Effector CD8-positive, alpha-beta T cell (primary cell): Measurements from ENCODE around the gene GAK.

Experiments used
- DNase-seq: peaks from one replicate; lab custom pipeline; 2025; lab: John Stamatoyannopoulos, UW

Gene GAK

DNA sequence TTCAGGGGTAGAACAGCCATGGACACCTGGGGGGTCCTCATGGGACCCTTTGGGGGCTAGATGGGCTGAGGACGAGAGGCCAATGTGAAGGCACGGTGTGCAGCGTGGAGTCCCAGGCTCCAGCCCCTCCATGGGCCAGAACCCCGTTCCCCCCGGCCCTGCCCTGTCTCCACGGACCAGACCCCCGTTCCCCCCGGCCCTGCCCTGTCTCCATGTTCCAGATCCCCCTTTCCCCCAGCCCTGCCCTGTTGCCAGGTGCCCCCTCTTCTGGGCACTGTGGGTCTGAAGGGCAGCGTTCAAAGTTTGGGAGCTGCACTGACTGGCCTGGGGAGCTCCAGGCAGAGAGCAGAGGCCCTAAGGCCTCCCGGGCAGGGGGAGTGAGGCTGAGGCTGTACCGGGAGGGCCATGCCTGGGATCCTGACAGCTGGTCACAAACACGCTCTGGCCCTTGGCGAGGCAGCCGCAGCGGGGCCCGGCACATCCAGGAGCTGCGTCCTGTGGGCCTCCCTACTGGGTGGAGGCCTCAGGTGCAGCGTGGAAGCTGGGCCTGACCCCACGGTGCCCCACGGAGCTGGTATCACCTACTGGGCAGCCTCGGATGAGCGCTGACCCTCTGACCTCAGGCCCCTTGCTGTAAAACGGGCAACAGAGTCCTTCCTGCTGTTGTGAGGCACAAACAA, 32.4 kb upstream of the GAK start:
- DNase-seq = no peak

DNA sequence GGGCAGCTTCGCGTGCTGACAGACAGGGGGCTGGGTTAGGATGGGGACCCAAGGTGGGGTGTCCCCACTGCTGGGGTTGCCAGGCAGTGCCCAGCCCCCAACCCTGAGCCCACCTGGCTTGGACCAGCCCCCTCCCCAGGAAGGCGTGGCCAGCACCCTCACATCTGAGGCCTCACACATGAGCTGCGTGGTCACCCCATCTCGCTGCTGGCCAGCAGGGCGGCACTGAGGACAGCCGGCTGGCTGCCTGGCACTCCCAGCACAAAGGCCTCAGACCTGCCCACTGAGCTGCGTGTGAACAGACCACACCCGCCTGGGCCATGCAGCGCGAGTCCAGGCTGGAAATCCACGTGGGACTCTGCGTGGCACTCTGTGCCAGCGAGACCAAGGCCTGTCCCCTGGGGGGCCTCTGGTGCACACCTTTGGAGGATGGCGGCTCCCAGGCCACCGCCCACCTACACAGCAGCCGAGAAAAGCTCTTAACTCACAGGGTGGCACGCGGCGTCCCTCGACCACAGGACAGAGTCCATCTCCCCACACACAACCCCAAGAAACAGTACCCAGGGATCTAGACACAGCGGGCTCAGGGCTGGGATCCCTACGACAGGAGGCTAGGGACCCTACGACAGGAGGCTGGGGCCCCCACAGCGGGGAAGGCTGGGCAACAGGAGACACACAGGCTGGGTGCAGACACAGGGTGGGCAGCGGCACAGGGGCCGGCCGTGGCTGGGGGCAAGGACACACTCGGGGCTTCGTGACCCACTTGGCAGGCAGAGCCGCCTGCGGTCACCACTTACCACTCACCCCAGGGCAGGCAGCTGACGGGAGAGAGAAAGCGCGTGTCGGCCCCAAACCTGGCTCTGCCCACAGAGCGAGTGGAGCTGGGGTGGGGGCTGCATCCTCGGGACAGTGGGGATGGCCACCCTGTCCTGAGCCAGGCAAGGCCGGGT, 31.4 kb upstream of the GAK start:
- DNase-seq = no peak

DNA sequence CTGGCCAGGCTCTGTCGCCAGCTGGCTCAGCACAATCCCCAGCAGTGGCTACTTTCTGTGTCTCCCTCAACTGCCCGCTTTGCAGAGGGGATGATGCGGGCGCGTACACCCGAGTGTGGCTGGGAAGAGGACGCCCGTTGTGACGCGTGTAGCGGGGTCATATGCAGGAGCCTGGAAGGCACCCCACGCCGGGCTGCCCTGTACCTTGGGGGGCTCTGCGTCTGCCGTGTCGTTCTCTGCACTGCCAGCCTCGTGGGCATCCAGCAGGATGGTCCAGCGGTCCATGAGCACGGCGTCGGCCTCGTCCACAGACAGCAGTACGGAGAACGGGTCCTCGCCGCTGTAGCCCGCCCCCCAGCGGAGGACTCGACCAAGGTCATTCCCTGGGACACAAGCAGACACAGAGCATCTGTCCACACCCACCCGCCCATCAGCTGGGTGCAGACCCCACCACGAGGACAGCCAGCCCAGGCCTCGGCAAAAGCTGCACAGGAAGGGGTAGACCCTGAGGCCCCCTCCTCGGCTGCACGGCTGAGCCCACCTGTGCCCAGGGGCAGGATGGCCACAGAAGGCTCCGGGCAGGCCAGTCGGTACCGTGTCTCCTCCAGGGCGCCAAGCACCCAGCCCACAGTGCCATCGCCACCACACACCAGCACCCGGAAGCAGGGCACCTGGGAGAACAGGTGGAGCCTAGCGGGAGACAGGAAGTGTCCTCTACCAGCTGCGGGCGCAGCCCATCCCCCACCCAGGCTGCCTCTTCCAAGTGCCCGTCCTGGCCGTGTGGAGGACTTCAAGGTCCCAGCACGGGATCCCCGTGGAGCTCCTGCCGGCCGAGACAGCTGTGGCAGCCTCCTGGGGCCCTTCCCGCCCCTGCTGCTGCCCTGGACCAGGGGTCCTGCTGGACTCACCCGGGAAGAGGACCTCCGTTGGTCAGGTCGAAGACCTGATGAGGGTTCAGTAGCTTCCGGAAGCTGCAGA, 30.4 kb upstream of the GAK start:
- DNase-seq = no peak

DNA sequence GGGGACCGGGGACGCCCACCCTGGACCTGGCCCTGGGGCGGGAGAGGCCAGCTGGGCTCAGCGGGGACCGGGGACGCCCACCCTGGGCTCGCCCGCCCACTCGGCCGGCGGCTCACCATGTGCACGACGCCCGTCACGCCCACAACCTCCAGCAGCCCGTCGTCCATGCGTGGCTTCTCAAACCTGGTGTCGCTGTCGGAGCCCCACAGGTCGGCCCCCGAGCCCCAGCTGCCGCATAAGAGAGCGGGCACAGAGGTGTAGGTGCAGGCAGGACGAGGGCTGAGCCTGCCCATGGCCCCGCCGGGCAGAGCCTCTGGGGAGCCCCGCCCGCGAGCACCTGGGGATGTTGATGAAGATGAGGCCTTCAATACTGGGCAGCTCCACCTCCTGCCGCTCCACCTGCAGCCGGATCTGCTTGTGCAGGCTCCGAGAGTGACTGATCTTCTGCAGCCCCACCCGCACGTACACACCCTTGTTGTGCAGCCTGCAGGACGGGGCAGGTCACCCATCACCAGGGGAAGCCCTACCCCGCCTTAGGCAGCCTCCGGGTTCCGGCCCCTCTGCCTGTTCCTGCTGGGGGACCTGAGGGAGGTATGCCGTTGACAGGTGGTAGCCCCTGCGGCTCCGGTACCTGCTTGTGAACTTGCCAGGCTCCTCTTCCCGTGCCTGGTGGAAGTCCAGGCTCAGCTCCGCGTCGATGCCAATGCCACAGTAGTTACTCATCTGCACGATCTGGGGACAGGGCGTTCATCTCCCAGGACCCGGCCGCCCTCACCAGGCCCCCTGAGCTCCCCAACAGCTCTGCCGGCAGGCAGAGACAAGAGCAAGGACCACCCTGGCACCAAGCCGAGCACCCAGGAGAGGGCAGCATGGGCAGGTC, 29.5 kb upstream of the GAK start:
- DNase-seq = no peak

DNA sequence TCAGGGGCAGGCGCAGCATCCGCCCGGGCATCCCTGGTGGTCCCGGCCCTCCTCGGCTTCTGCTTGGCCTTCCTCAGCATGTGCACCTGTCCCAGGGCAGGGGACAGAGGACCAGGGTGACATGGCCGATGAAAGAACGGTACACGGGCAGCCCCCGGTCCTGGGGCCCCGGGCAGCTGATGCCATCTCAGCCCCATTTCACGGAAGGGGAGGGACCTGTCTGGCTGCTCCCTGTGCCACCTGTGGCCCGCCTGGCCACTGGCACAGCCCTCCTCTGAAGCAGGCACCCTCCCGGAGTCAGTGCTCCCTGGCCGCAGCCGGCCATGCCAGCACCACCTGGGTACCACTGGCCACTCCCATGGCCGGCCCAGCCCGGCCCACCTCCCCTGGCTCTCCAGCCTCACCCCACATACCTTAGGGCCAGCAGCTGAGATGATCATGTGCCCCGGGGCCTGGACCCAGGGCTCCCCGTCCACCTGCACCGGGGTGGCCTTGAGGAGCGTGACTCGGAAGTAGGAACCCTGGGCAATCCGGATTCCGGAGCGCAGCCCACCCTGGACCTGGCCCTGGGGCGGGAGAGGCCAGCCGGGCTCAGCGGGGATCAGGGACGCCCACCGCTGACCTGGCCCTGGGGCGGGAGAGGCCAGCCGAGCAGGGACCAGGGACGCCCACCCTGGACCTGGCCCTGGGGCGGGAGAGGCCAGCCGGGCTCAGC, 28.7 kb upstream of the GAK start:
- DNase-seq = no peak

DNA sequence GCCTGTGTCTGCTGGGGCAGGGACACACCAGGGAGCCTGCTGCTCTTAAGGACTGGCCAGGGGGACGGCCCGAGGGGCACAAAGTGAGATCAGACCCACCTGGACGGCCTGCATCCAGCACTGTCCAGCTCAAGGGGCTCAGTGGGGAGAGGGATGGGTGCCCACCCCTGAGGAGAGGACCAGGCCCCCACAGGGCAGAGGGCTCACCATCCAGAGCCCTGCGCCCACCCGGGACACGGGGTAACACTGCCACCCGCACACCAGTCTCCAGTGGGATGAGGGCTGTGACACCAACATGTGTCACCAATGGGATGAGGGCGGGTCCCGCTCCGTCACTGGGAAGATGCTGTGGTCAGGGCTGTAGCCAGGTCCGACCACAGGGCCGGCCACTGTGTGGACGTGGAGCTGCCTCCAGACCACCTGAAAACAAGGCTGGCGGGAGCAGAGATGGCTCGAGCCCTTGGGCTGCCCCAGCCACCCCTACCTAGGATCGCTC, 28.1 kb upstream of the GAK start:
- no peak for DNase-seq

- DNase-seq = no peak
These were observed 27.4 kb upstream of the GAK start for GRCh38 chr4:959338-960139.

DNA sequence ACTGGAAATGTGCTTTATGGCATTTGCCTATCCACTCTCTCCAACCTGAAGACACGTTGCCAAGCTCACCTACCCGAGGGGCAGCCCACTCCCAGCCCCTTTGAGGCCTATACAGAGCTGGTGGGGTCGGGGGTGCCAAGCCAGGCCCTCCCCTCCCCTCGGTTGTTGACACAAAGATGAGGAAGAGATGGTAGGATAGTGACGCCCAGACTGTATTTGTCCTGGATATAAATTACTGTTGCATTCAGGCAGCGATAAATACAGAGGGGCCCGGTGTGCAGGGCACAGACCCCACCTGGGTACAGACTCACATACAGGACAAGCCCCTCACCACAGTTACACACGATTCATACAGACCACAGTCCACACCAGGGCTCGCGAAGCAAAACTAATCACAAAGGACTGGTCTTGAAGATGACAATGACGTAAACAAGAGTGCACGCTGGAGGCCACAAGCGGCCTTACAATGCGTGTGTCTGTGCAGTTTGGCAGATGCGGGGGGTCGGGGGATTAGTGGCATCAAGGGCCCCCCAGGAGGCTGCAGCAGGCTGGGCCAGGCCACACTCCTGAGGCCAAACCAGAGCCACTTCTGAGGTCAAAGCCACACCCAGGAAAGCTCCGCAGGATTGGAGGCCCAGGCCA, 26.7 kb upstream of the GAK start:
- no peak for DNase-seq

DNA sequence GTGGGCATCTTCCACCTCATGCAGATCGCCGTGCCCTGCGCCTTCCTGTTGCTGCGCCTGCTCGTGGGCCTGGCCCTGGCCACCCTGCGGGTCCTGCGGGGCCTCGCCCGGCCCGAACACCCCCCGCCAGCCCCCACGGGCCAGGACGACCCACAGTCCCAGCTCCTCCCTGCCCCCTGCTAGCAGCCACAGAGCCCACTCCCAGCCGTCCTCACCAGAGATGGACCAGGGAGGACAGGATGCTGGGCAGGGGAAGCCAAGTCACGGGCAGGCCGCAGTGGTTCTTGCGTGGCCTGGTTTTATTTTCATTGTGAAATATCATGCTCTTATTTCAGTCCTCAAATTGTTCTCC, 26.2 kb upstream of the GAK start:
- DNase-seq = no peak

DNA sequence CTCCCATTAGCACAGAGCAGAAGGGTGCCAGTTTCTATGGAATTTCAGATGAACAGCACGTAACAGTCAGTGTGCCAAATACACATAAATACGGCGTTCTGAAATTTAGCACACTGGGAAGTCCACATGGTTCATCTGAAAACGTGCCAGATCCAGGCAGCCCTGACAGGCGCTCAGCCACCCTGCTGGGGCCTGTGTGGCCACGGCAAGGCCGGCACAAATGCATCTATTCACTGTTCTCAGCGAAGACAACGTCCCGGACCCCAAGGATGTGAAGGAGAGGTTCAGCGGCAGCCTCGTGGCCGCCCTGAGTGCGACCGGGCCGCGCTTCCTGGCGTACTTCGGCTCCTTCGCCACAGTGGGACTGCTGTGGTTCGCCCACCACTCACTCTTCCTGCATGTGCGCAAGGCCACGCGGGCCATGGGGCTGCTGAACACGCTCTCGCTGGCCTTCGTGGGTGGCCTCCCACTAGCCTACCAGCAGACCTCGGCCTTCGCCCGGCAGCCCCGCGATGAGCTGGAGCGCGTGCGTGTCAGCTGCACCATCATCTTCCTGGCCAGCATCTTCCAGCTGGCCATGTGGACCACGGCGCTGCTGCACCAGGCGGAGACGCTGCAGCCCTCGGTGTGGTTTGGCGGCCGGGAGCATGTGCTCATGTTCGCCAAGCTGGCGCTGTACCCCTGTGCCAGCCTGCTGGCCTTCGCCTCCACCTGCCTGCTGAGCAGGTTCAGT, 25.6 kb upstream of the GAK start:
- no peak for DNase-seq

DNA sequence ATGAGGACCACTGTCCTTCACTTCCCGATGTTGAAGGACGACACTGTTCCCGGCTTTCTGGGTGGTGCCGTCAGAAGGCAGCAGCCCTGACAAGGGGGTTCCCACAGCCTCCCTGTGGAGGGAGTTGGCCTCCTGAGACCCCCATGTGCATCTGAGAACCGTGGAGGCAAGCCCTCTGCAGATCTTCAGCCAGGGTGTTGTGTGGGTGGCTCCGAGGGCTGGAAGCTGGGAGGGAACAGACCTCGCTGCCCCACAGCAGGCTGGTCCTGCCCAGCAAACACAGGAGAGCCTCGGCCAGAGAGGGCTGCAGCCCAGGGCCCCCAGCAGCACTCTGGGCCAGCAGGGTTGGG, 25.1 kb upstream of the GAK start:
- no peak for DNase-seq

DNA sequence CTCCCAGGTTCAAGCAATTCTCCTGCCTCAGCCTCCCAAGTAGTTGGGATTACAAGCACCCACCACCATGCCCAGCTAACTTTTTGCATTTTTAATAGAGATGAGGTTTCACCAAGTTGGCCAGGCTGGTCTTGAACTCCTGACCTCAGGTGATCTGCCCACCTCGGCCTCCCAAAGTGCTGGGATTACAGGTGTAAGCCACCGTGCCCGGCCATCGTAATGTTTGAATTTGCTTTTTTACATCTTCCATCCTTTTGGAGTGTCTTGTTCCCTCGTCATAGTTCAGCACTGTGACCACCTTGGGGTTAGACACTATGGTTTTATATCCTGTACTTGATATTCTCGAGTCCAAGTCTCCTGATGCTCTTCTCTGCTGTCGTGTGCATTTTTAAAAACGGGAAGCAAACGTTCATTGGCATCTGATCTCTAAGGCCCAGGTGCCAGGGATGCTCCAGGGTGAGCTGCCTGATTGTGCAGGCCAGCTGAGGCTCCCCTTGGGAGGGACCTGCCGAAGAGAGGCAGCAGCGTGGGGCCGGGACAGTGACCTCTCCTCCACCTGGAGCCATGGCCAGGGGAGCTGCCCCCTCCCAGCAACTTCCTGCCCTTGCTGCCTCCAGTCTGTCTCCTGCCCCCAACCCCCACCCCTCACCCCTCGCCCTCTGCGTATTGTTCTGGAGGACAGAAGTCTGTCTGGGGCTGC, 24.6 kb upstream of the GAK start:
- no peak for DNase-seq

DNA sequence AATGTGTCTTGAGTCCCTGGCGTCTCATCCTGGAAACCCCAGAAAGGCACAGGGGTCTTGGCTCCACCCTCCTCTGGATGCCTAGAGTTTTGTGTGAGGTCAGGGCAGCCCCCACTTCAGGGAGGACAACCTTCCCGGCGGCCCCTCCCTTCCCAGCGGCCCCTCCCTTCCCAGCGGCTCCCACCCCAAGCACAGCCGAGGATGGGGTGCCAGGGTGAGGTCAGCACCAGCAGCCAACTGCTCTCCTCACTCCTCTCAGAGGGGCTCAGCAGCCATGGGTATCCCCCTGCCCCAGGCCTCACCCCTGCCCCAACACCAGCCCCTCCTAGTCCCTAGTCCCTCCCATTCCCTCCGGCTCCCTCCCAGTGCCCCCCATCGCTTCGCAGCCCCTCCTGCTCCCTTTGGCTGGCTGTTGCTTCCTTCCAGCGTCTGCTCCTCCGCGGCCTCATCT, 23.8 kb upstream of the GAK start:
- no peak for DNase-seq

DNA sequence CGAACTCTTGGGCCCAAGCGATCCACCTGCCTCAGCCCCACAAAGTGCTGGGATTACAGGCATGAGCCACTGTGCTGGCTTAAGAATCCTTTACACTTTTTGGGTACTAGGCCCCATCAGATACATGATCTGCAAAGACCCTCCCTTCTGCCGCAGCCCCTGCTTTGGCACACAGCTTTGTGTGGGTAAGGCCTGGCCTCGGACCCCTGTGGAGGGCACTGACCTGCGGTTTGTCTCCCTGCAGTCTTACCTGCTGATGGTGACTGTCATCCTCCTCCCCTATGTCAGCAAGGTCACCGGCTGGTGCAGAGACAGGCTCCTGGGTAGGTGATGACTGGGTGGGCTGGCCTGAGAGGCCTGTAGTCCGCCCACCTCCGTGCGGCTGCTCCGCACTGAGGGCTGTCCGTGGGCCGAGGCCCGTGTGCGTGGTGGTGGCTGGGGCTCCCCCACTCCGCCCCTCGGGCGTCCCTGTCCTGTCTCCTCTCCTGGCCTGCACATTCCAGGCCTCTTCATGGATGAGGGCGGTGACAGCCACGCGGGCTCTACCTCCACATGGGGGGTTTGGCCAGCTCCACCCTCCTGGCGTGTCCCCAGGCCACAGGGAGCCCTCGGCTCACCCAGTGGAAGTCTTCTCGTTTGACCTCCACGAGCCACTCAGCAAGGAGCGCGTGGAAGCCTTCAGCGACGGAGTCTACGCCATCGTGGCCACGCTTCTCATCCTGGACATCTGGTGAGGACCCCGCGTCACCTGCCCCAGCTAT, 23.2 kb upstream of the GAK start:
- DNase-seq = no peak

- DNase-seq = no peak
These were observed 22.3 kb upstream of the GAK start for GRCh38 chr4:954211-955020.

- no peak for DNase-seq
These were observed 21.4 kb upstream of the GAK start for GRCh38 chr4:953574-953915.
